Right atrium auricular region (tissue), 2 donors: Measurements from ENCODE around the gene HADHB. TPM values are rescaled to one million over a fixed set of nuclear protein-coding genes. Genes with fewer than 3 reads are reported as not detected.
A peak's percentile ranks its signal among the peaks of the same experiment; 100 is the strongest.

Experiments
- DNase-seq: peaks from one replicate; pipeline ENCODE4 v3.0.0-alpha.2; 2019; ENCODE audit warnings: low spot score
- H3K27ac ChIP-seq, 2 donors: fragments of 200-600 bp; sonication (generic); 1 replicate in 1 of 2; 2 replicates in 1 of 2; pipeline ENCODE4 v1.5.1; 2016 to 2019
- H3K27me3 ChIP-seq, 2 donors: fragments of 200-600 bp; sonication (generic); one replicate each; pipeline versions ENCODE4 v1.5.1 to v1.6.0; 2017 to 2019
- H3K36me3 ChIP-seq: fragments of 200-600 bp; sonication (generic); one replicate; pipeline ENCODE4 v1.5.1; 2016
- H3K4me1 ChIP-seq, 2 donors: fragments of 200-600 bp; sonication (generic); one replicate each; pipeline versions ENCODE4 v1.5.1 to v1.6.0; 2017 to 2019
- H3K4me3 ChIP-seq, 2 donors: fragments of 200-600 bp; sonication (generic); 1 replicate in 1 of 2; 2 replicates in 1 of 2; pipeline ENCODE4 v1.5.1; 2017 to 2019; ENCODE audit warnings: mild to moderate bottlenecking in 1 of 2, moderate library complexity in 1 of 2
- H3K9me3 ChIP-seq, 2 donors: fragments of 200-600 bp; sonication (generic); one replicate each; pipeline ENCODE4 v1.5.1; 2019
- total RNA-seq, 2 donors: library from RNA; depleted of rRNA; stranded (reverse); fragments of >200 nt; gene quantifications; one replicate each; pipeline ENCODE4 v1.1.0, GENCODE V29; 2016
- TF ChIP-seq, protein P1 (sequence below), 2 donors: fragments of 200-600 bp; sonication (generic); IDR thresholded peaks; one replicate each; pipeline ENCODE4 v1.5.1; 2019; ENCODE audit warnings: antibody characterized with exemption in 2 of 2

Gene HADHB
- total RNA-seq, 2 donors from 2014 or later: 756 to 770 TPM

DNA sequence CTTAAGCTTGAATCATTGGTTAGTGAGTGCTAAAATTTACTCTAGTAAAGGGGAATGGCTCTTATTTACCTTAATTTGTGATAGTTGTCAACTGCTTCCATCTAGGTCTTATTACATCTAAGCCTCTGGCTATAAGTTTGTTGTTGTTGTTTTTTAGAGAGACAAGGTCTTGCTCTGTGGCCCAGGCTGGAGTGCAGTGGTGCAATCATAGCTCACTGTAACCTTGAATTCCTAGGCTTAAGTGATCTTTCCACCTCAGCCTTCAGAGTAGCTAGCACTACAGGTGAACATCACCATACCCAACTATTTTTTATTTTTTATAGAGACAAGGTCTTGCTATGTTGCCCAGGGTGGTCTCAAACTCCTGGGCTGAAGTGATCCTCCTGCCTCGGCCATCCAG, 6.9 kb upstream of the HADHB start:
- H3K4me1 ChIP-seq: peaks cover 0 to 41% of the 10 kb centered on the region in 2 donors
- peak overlapping the region in 1 of 2 donors; percentile 93 for H3K27ac ChIP-seq
- TF ChIP-seq, protein P1, sequence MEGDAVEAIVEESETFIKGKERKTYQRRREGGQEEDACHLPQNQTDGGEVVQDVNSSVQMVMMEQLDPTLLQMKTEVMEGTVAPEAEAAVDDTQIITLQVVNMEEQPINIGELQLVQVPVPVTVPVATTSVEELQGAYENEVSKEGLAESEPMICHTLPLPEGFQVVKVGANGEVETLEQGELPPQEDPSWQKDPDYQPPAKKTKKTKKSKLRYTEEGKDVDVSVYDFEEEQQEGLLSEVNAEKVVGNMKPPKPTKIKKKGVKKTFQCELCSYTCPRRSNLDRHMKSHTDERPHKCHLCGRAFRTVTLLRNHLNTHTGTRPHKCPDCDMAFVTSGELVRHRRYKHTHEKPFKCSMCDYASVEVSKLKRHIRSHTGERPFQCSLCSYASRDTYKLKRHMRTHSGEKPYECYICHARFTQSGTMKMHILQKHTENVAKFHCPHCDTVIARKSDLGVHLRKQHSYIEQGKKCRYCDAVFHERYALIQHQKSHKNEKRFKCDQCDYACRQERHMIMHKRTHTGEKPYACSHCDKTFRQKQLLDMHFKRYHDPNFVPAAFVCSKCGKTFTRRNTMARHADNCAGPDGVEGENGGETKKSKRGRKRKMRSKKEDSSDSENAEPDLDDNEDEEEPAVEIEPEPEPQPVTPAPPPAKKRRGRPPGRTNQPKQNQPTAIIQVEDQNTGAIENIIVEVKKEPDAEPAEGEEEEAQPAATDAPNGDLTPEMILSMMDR (IDR thresholded peaks at IDR 0.05): no peak
- no peaks in the 10 kb centered on the region for H3K9me3 ChIP-seq
- no peaks in the 10 kb centered on the region for H3K27me3 ChIP-seq
- no peak for DNase-seq
- no peak overlapping the region for H3K4me3 ChIP-seq
- peaks cover 63% of the 10 kb centered on the region for H3K36me3 ChIP-seq

- Histone ChIP-seq H3K36me3 (peaks cover 57% of the 10 kb centered on the region), H3K4me1 (peaks cover 0 to 47% of the 10 kb centered on the region in 2 donors), H3K4me3 (no peak overlapping the region), H3K27ac (peak overlapping the region in 1 of 2 donors; percentile 93), H3K9me3 (no peaks in the 10 kb centered on the region), H3K27me3 (no peaks in the 10 kb centered on the region)
- TF ChIP-seq, protein P1 (IDR thresholded peaks at IDR 0.05): no peak
- no peak for DNase-seq
These were observed 6.3 kb upstream of the HADHB start for GRCh38 chr2:26238311-26238958.

- H3K36me3 ChIP-seq: peaks cover 22% of the 10 kb centered on the region
- no peak for DNase-seq
- H3K4me1 ChIP-seq: peaks cover 0 to 64% of the 10 kb centered on the region in 2 donors
- peak overlapping the region in 1 of 2 donors; percentile 10 for H3K4me3 ChIP-seq
- H3K9me3 ChIP-seq: no peaks in the 10 kb centered on the region
- peak overlapping the region in 1 of 2 donors; percentile 93 for H3K27ac ChIP-seq
- H3K27me3 ChIP-seq: no peaks in the 10 kb centered on the region
- TF ChIP-seq, protein P1 (IDR thresholded peaks at IDR 0.05): no peak
These were observed 2.8 kb upstream of the HADHB start for GRCh38 chr2:26241928-26242436.

- TF ChIP-seq, protein P1 (IDR thresholded peaks at IDR 0.05): no peak
- Histone ChIP-seq H3K4me1 (peaks cover 0 to 56% of the 10 kb centered on the region in 2 donors), H3K4me3 (peak overlapping the region; percentile 77 to 81), H3K27me3 (no peaks in the 10 kb centered on the region), H3K9me3 (no peaks in the 10 kb centered on the region), H3K27ac (peak overlapping the region; percentile 93 to 96), H3K36me3 (peaks cover 5% of the 10 kb centered on the region)
- no peak for DNase-seq
These were observed 1.1 kb upstream of the HADHB start for GRCh38 chr2:26243470-26244308.

- TF ChIP-seq, protein P1 (IDR thresholded peaks at IDR 0.05): no peak
- no peaks in the 10 kb centered on the region for H3K36me3 ChIP-seq
- peak overlapping the region; percentile 77 to 81 for H3K4me3 ChIP-seq
- H3K27ac ChIP-seq: peak overlapping the region; percentile 93 to 96
- H3K27me3 ChIP-seq: no peaks in the 10 kb centered on the region
- H3K9me3 ChIP-seq: no peaks in the 10 kb centered on the region
- no peak for DNase-seq
- peaks cover 0 to 43% of the 10 kb centered on the region in 2 donors for H3K4me1 ChIP-seq
These were observed 543 bp downstream of the HADHB start for GRCh38 chr2:26245231-26245732.
